Measurements from ENCODE around the gene RASGRF1.

DNA sequence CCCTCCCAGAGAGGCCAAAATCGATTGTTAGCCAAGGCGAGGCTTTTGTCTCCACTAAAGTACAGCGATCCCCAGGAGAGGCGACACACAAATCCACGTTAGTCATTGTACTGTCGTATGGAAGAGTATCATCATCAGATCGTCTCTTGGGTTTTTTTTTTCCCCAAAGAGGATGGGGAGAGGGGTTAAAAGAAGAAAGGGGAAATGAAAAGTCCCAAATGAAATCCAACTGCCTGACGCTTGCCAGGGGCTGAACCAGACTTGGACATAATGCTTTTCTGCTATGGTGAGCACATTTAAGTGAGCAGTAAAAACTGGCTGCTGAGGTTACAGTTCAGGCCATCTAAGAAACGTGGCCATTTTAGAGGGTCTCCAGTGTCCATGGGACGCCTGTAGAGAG lies 107.8 kb downstream of the RASGRF1 start:
- TF ChIP-seq POLR2A (IDR thresholded peaks at IDR 0.05), result no peak
- TF ChIP-seq, protein P1, sequence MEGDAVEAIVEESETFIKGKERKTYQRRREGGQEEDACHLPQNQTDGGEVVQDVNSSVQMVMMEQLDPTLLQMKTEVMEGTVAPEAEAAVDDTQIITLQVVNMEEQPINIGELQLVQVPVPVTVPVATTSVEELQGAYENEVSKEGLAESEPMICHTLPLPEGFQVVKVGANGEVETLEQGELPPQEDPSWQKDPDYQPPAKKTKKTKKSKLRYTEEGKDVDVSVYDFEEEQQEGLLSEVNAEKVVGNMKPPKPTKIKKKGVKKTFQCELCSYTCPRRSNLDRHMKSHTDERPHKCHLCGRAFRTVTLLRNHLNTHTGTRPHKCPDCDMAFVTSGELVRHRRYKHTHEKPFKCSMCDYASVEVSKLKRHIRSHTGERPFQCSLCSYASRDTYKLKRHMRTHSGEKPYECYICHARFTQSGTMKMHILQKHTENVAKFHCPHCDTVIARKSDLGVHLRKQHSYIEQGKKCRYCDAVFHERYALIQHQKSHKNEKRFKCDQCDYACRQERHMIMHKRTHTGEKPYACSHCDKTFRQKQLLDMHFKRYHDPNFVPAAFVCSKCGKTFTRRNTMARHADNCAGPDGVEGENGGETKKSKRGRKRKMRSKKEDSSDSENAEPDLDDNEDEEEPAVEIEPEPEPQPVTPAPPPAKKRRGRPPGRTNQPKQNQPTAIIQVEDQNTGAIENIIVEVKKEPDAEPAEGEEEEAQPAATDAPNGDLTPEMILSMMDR (IDR thresholded peaks at IDR 0.05 in 8 of 11, conservative IDR thresholded peaks at IDR 0.05 in 3 of 11), result no peak

Data from spleen (tissue), 7 donors.